Sigmoid colon (tissue), 7 donors: ENCODE results near the gene OGFOD2. TPM values are rescaled to one million over a fixed set of nuclear protein-coding genes. Genes with fewer than 3 reads are reported as not detected.

Experiments used
- DNase-seq: peaks from one replicate; pipeline ENCODE4 v3.0.0-alpha.2; 2019
- H3K27ac ChIP-seq, 4 donors: fragments of 200-600 bp; sonication (generic); one replicate each; pipeline ENCODE4 v1.5.1; 2016 to 2019; ENCODE audit warnings: mild to moderate bottlenecking in 1 of 4
- H3K27me3 ChIP-seq, 3 donors: fragments of 200-600 bp; sonication (generic); one replicate each; pipeline ENCODE4 v1.5.1; 2019; ENCODE audit warnings: mild to moderate bottlenecking in 1 of 3
- H3K36me3 ChIP-seq, 4 donors: fragments of 200-600 bp; sonication (generic); one replicate each; pipeline ENCODE4 v1.5.1; 2016 to 2019
- H3K4me1 ChIP-seq, 4 donors: fragments of 200-600 bp; sonication (generic); one replicate each; pipeline ENCODE4 v1.5.1; 2017 to 2019
- H3K4me3 ChIP-seq, 4 donors: fragments of 200-600 bp; sonication (generic); one replicate each; pipeline ENCODE4 v1.5.1; 2017 to 2019; ENCODE audit warnings: mild to moderate bottlenecking in 2 of 4, moderate library complexity in 1 of 4
- H3K9me3 ChIP-seq, 4 donors: fragments of 200-600 bp in 3 of 4; sonication (generic) in 3 of 4; one replicate each; pipeline versions ENCODE4 v1.5.1 to v1.6.1; 2013 to 2019
- CTCF ChIP-seq, 4 experiments: fragments of 450-650 bp in 3 of 4; fragments of 200-600 bp in 1 of 4; IDR thresholded peaks; one replicate each; pipeline ENCODE4 v1.5.1; 2016 to 2019; ENCODE audit warnings: antibody characterized with exemption in 4 of 4, mild to moderate bottlenecking in 3 of 4, moderate library complexity in 2 of 4
- EP300 ChIP-seq, 4 donors: sonication (generic); formaldehyde crosslinking; IDR thresholded peaks; one replicate each; pipeline ENCODE4 v1.6.1; 2017; ENCODE audit warnings: antibody characterized with exemption in 4 of 4
- POLR2A ChIP-seq, 2 donors: fragments of 450-650 bp; IDR thresholded peaks; one replicate each; pipeline ENCODE4 v1.6.1; 2016; ENCODE audit warnings: antibody characterized with exemption in 2 of 2, mild to moderate bottlenecking in 2 of 2, moderate library complexity in 2 of 2
- POLR2AphosphoS5 ChIP-seq, 4 donors: sonication (generic); formaldehyde crosslinking; IDR thresholded peaks; one replicate each; pipeline ENCODE4 v1.6.1; 2017; ENCODE audit warnings: antibody characterized with exemption in 4 of 4
- WGBS, 2 donors: extraction: QIAGEN DNeasy Blood & Tissue Kit; methylation state at CpG; one replicate each; pipeline ENCODE4 v1.1.7; 2013; 5-methylcytosine and 5-hydroxymethylcytosine counted together
- intact Hi-C: fragments of 100-400 bp; cut with DNase I; formaldehyde crosslinking; loops from one replicate; pipeline ENCODE4 v1.15.1; 2023
- polyA plus RNA-seq, 3 donors: library from polyadenylated mRNA; stranded (reverse); fragments of 200-250 nt; gene quantifications; one replicate each; pipeline ENCODE4 v1.2.3, GENCODE V29; 2013
- total RNA-seq, 4 donors: library from RNA; depleted of rRNA; stranded (reverse); fragments of >200 nt; gene quantifications; one replicate each; pipeline ENCODE4 v1.1.0, GENCODE V29; 2016
- donor health status: healthy with polysubstance abuse.
- donor health status: Bipolar disorder and iron deficiency.
- donor health status: healthy.

Gene OGFOD2
- total and polyA plus RNA-seq, 7 donors, result 8.1 to 26.5 (median 10.2) TPM

GRCh38 chr12:122977153-122977552 lies 2.1 kb downstream of the OGFOD2 start:
- 87 to 95% methylated on average over 6 of the region's 6 CpGs for WGBS, 2 donors
- no peaks in the 10 kb centered on the region for H3K27me3 ChIP-seq
- intact Hi-C loops, result no loop called here
- H3K4me3 ChIP-seq, result no peak overlapping the region
- peaks cover 0 to 11% (median 2%) of the 10 kb centered on the region in 4 donors for H3K36me3 ChIP-seq
- no peak overlapping the region for H3K27ac ChIP-seq
- DNase-seq, result no peak
- H3K9me3 ChIP-seq, result no peaks in the 10 kb centered on the region
- H3K4me1 ChIP-seq, result peaks cover 0 to 64% (median 57%) of the 10 kb centered on the region in 4 donors
- TF ChIP-seq POLR2AphosphoS5 (IDR thresholded peaks at IDR 0.05) (no peak), POLR2A (IDR thresholded peaks at IDR 0.05) (no peak), EP300 (IDR thresholded peaks at IDR 0.05) (no peak), CTCF (IDR thresholded peaks at IDR 0.05) (no peak)

- Histone ChIP-seq H3K27me3 (no peaks in the 10 kb centered on the region), H3K27ac (no peak overlapping the region), H3K9me3 (no peaks in the 10 kb centered on the region), H3K36me3 (peaks cover 0 to 18% (median 4%) of the 10 kb centered on the region in 4 donors), H3K4me1 (peaks cover 0 to 71% (median 64%) of the 10 kb centered on the region in 4 donors), H3K4me3 (no peak overlapping the region)
- WGBS, 2 donors, result 88 to 93% methylated on average over 9 of the region's 9 CpGs
- no peak for TF ChIP-seq POLR2AphosphoS5 (IDR thresholded peaks at IDR 0.05)
- TF ChIP-seq CTCF (IDR thresholded peaks at IDR 0.05), result no peak
- no peak for TF ChIP-seq EP300 (IDR thresholded peaks at IDR 0.05)
- no peak for TF ChIP-seq POLR2A (IDR thresholded peaks at IDR 0.05)
- no peak for DNase-seq
- intact Hi-C loops, result no loop called here
Measured at GRCh38 chr12:122977655-122978392, 2.8 kb downstream of the OGFOD2 start.

GRCh38 chr12:122978507-122978955 lies 3.5 kb downstream of the OGFOD2 start:
- Histone ChIP-seq H3K9me3 (no peaks in the 10 kb centered on the region), H3K27ac (no peak overlapping the region), H3K27me3 (no peaks in the 10 kb centered on the region), H3K36me3 (peaks cover 0 to 24% (median 4%) of the 10 kb centered on the region in 4 donors), H3K4me1 (peaks cover 0 to 77% (median 71%) of the 10 kb centered on the region in 4 donors), H3K4me3 (no peak overlapping the region)
- intact Hi-C loops, result no loop called here
- DNase-seq, result no peak
- WGBS, 2 donors, result 91 to 93% methylated on average over 21 of the region's 21 CpGs
- TF ChIP-seq EP300 (IDR thresholded peaks at IDR 0.05) (no peak), POLR2AphosphoS5 (IDR thresholded peaks at IDR 0.05) (no peak), POLR2A (IDR thresholded peaks at IDR 0.05) (no peak), CTCF (IDR thresholded peaks at IDR 0.05) (no peak)

GRCh38 chr12:122979001-122979907 lies 4.2 kb downstream of the OGFOD2 start:
- DNase-seq, result no peak
- no peaks in the 10 kb centered on the region for H3K9me3 ChIP-seq
- H3K36me3 ChIP-seq, result peaks cover 0 to 24% (median 4%) of the 10 kb centered on the region in 4 donors
- H3K4me1 ChIP-seq, result peaks cover 0 to 77% (median 71%) of the 10 kb centered on the region in 4 donors
- peak overlapping the region in 3 of 4 donors; percentile 94 to 97 (median 94) for H3K27ac ChIP-seq
- intact Hi-C loops, result no loop called here
- TF ChIP-seq POLR2A (IDR thresholded peaks at IDR 0.05) (no peak), POLR2AphosphoS5 (IDR thresholded peaks at IDR 0.05) (no peak), CTCF (IDR thresholded peaks at IDR 0.05) (no peak), EP300 (IDR thresholded peaks at IDR 0.05) (no peak)
- WGBS, 2 donors, result 75 to 82% methylated on average over 28 of the region's 28 CpGs
- H3K4me3 ChIP-seq, result peak overlapping the region in 3 of 4 donors; percentile 72 to 100 (median 100)
- no peaks in the 10 kb centered on the region for H3K27me3 ChIP-seq
